ENCODE data around the gene PITPNM3. TPM values are rescaled to one million over a fixed set of nuclear protein-coding genes. Genes with fewer than 3 reads are reported as not detected.

Gene PITPNM3
- total RNA-seq, 1 experiment from 2014 or later: 0.44 TPM

DNA sequence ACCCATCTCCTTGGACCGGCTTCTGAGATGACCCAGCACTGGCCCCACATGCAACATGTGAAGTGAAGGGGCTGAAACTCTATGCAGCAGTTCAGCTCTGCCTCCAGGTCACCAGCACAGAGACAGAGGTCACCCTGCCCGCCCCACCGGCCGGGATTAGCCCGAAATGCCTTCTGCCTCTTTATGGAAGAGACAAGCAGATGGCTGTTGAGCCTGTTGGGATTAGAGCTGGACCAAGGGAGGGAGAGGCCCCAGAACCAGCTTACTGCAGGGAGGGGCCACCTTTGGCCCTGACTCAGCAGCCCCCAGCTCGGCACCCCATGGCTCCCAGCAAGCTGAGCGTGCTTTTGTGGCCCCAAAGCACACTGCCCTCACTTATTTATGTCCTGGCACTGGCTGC, 127.1 kb downstream of the PITPNM3 start:
- TF ChIP-seq, protein P1, sequence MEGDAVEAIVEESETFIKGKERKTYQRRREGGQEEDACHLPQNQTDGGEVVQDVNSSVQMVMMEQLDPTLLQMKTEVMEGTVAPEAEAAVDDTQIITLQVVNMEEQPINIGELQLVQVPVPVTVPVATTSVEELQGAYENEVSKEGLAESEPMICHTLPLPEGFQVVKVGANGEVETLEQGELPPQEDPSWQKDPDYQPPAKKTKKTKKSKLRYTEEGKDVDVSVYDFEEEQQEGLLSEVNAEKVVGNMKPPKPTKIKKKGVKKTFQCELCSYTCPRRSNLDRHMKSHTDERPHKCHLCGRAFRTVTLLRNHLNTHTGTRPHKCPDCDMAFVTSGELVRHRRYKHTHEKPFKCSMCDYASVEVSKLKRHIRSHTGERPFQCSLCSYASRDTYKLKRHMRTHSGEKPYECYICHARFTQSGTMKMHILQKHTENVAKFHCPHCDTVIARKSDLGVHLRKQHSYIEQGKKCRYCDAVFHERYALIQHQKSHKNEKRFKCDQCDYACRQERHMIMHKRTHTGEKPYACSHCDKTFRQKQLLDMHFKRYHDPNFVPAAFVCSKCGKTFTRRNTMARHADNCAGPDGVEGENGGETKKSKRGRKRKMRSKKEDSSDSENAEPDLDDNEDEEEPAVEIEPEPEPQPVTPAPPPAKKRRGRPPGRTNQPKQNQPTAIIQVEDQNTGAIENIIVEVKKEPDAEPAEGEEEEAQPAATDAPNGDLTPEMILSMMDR (IDR thresholded peaks at IDR 0.05): no peak
- TF ChIP-seq TCF7L2 (IDR thresholded peaks at IDR 0.05; ENCODE audit: low read depth, low read length) (no peak), SIN3A (IDR thresholded peaks at IDR 0.05; ENCODE audit: borderline replicate concordance, insufficient read depth, low read depth, low read length) (no peak)
- POLR2A ChIA-PET: no interaction called here
- Histone ChIP-seq H3K9me3 (ENCODE audit: control insufficient read depth, insufficient read depth, low read depth, low read length) (no peaks in the 10 kb centered on the region; the same call in 1 of the 2 replicates), H3K36me3 (ENCODE audit: control insufficient read depth, insufficient read depth, low read length) (no peaks in the 10 kb centered on the region), H3K4me1 (ENCODE audit: control insufficient read depth, insufficient read depth, low read length) (no peaks in the 10 kb centered on the region), H3K27me3 (ENCODE audit: control insufficient read depth, insufficient read depth, low read length) (no peaks in the 10 kb centered on the region), H3K4me3 (ENCODE audit: low read depth in 2 of 2, low read length in 2 of 2) (no peak overlapping the region), H3K27ac (ENCODE audit: low read length) (no peak overlapping the region)
- BruUV-seq (replicated peaks): no TSS peak
- in situ Hi-C loops (cut with HindIII; ENCODE audit: low pct_unique_long_range_greater_than_20kb, low sequenced_read_pairs) (no loop called here), intact Hi-C loops (cut with micrococcal nuclease; ENCODE audit: unreplicated experiment) (no loop called here)
- DNase-seq (ENCODE audit: low read depth, low spot score): no peak
- ATAC-seq: no peak
- CTCF ChIA-PET: no interaction called here

DNA sequence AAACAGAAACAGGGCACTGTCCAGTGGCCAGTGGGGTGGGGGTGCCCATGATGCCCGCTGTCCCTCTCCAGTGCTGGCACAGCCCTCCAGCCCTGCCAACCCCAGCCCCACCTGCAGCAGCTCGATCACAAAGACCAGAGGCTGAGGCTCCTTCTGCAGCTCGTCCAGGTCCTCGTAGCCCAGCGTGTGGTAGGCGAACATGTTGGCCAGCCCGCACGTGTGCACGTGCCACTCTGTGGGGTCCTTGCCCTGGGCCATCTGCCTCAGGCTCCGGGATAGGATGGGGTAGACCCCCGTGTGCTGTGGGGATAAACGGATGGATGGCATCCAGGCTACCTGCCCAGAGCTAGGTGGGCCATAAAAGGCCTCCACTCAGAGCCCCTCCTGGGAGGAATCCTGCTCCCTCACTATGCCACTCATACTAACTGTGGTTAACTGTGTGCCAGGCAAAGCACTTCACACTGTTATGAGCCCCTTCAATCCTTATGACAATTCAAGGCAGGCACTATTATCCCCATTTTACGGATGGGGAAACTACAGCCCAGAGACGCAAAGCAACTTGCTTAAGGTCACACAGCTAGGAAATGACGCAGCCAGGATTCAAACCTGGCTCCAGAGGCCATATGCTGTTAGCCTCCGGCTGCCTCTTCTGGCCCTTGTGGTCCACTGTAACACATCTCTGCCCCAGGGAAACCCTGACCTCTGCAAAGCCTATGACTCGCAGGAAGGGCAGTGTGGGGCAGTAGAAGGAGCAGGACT, 128.0 kb downstream of the PITPNM3 start:
- H3K27me3 ChIP-seq (ENCODE audit: control insufficient read depth, insufficient read depth, low read length): no peaks in the 10 kb centered on the region
- no TSS peak for BruUV-seq (replicated peaks)
- ChIA-PET CTCF (no interaction called here), POLR2A (interaction anchor here (0.6 kb wide), 1 partner anchor 15 kb away, joined by 12 read pairs; no protein-coding TSS in a partner anchor)
- no peak overlapping the region for H3K4me3 ChIP-seq (ENCODE audit: low read depth in 2 of 2, low read length in 2 of 2)
- DNase-seq (ENCODE audit: low read depth, low spot score) (no peak), ATAC-seq (no peak)
- TF ChIP-seq, protein P1 (IDR thresholded peaks at IDR 0.05): no peak
- TF ChIP-seq SIN3A (IDR thresholded peaks at IDR 0.05; ENCODE audit: borderline replicate concordance, insufficient read depth, low read depth, low read length): no peak
- no peak for TF ChIP-seq POLR2AphosphoS5 (IDR thresholded peaks at IDR 0.05; ENCODE audit: low read depth, low read length)
- TF ChIP-seq, protein P2, sequence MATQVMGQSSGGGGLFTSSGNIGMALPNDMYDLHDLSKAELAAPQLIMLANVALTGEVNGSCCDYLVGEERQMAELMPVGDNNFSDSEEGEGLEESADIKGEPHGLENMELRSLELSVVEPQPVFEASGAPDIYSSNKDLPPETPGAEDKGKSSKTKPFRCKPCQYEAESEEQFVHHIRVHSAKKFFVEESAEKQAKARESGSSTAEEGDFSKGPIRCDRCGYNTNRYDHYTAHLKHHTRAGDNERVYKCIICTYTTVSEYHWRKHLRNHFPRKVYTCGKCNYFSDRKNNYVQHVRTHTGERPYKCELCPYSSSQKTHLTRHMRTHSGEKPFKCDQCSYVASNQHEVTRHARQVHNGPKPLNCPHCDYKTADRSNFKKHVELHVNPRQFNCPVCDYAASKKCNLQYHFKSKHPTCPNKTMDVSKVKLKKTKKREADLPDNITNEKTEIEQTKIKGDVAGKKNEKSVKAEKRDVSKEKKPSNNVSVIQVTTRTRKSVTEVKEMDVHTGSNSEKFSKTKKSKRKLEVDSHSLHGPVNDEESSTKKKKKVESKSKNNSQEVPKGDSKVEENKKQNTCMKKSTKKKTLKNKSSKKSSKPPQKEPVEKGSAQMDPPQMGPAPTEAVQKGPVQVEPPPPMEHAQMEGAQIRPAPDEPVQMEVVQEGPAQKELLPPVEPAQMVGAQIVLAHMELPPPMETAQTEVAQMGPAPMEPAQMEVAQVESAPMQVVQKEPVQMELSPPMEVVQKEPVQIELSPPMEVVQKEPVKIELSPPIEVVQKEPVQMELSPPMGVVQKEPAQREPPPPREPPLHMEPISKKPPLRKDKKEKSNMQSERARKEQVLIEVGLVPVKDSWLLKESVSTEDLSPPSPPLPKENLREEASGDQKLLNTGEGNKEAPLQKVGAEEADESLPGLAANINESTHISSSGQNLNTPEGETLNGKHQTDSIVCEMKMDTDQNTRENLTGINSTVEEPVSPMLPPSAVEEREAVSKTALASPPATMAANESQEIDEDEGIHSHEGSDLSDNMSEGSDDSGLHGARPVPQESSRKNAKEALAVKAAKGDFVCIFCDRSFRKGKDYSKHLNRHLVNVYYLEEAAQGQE (IDR thresholded peaks at IDR 0.05; ENCODE audit: insufficient read depth in 1 of 2, low read depth in 2 of 2, low read length in 1 of 2): no peak
- no peak for TF ChIP-seq TCF7L2 (IDR thresholded peaks at IDR 0.05; ENCODE audit: low read depth, low read length)
- no peaks in the 10 kb centered on the region; the same call in 1 of the 2 replicates for H3K9me3 ChIP-seq (ENCODE audit: control insufficient read depth, insufficient read depth, low read depth, low read length)
- no peaks in the 10 kb centered on the region for H3K4me1 ChIP-seq (ENCODE audit: control insufficient read depth, insufficient read depth, low read length)
- intact Hi-C loops (cut with micrococcal nuclease; ENCODE audit: unreplicated experiment) (no loop called here), in situ Hi-C loops (cut with HindIII; ENCODE audit: low pct_unique_long_range_greater_than_20kb, low sequenced_read_pairs) (no loop called here)
- H3K36me3 ChIP-seq (ENCODE audit: control insufficient read depth, insufficient read depth, low read length): no peaks in the 10 kb centered on the region
- H3K27ac ChIP-seq (ENCODE audit: low read length): no peak overlapping the region
